OCI-LY3 (cell line): ENCODE data around the gene CARD16.

ENCODE experiments used
- EZH2phosphoT487 ChIP-seq: fragments of 200-600 bp; shearing (Covaris generic); IDR thresholded peaks from 2 replicates; pipeline ENCODE4 v1.6.1; 2018; ENCODE audit warnings: antibody characterized with exemption, mixed run types, low read depth
- TF ChIP-seq, protein P1 (sequence below): fragments of 200-600, 300-600 bp; sonication (generic); IDR thresholded peaks from 2 replicates; pipeline ENCODE4 v1.5.1; 2014; ENCODE audit warnings: antibody characterized with exemption, low read length, low read depth

DNA sequence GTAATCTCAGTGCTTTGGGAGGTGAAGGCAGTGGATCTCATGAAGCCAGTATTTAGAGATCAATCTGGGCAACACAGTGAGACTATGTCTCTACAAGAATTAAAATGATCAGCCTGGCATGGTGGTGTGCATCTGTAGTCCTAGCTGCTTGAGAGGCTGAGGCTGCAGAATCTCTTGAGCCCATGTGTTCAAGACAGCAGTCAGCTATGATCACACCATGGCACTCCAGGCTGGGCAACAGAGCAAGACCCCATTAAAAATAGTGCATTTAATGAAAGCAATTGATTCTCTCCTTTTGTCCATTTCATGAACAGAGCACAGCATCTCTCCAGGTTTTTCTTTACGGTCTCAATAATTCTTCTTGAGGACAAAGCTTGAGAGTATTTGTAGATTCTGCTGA lies 11.3 kb upstream of the CARD16 start:
- TF ChIP-seq, protein P1, sequence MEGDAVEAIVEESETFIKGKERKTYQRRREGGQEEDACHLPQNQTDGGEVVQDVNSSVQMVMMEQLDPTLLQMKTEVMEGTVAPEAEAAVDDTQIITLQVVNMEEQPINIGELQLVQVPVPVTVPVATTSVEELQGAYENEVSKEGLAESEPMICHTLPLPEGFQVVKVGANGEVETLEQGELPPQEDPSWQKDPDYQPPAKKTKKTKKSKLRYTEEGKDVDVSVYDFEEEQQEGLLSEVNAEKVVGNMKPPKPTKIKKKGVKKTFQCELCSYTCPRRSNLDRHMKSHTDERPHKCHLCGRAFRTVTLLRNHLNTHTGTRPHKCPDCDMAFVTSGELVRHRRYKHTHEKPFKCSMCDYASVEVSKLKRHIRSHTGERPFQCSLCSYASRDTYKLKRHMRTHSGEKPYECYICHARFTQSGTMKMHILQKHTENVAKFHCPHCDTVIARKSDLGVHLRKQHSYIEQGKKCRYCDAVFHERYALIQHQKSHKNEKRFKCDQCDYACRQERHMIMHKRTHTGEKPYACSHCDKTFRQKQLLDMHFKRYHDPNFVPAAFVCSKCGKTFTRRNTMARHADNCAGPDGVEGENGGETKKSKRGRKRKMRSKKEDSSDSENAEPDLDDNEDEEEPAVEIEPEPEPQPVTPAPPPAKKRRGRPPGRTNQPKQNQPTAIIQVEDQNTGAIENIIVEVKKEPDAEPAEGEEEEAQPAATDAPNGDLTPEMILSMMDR = no peak
- TF ChIP-seq EZH2phosphoT487 = no peak
